ENCODE data around the gene TSPAN17. TPM values are rescaled to one million over a fixed set of nuclear protein-coding genes. Genes with fewer than 3 reads are reported as not detected.

The TSPAN17 gene
- total and polyA plus RNA-seq, 2 experiments from 2014 or later = 11.7 to 52.1 TPM

DNA sequence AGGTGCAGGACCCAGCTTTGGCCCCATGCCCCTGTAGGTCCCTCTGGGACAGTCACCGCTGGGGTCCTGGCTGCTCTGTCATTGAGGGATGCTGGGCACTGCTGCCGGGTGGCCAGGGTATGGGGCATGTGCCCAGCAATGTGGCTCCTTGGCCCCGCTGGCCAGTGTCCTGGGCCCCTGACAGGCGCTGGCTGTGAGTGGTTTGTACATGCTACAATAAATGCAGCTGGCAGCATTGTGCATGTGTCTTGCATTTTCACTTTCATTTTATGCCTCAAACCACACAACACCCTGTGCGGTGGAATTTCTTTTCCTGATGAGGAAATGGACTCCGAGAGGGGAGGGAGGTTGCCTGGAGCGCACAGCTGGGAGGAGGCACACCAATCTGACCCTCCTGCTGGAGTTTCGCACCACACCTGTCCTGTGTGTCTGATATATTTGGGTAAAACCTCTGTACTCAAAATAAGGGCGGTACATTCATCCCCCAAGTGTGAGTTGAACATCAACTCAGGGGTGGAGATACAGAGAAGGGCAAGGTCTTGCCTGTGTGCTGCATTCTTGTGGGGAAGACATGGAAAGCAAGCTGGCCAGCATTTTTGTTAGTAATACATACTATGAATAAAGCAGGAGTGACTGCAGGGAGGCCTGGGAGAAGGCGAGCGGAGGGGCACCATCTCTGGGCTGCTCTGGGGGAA is 11.7 kb downstream of the TSPAN17 start (continued):
- TF ChIP-seq, protein P1, sequence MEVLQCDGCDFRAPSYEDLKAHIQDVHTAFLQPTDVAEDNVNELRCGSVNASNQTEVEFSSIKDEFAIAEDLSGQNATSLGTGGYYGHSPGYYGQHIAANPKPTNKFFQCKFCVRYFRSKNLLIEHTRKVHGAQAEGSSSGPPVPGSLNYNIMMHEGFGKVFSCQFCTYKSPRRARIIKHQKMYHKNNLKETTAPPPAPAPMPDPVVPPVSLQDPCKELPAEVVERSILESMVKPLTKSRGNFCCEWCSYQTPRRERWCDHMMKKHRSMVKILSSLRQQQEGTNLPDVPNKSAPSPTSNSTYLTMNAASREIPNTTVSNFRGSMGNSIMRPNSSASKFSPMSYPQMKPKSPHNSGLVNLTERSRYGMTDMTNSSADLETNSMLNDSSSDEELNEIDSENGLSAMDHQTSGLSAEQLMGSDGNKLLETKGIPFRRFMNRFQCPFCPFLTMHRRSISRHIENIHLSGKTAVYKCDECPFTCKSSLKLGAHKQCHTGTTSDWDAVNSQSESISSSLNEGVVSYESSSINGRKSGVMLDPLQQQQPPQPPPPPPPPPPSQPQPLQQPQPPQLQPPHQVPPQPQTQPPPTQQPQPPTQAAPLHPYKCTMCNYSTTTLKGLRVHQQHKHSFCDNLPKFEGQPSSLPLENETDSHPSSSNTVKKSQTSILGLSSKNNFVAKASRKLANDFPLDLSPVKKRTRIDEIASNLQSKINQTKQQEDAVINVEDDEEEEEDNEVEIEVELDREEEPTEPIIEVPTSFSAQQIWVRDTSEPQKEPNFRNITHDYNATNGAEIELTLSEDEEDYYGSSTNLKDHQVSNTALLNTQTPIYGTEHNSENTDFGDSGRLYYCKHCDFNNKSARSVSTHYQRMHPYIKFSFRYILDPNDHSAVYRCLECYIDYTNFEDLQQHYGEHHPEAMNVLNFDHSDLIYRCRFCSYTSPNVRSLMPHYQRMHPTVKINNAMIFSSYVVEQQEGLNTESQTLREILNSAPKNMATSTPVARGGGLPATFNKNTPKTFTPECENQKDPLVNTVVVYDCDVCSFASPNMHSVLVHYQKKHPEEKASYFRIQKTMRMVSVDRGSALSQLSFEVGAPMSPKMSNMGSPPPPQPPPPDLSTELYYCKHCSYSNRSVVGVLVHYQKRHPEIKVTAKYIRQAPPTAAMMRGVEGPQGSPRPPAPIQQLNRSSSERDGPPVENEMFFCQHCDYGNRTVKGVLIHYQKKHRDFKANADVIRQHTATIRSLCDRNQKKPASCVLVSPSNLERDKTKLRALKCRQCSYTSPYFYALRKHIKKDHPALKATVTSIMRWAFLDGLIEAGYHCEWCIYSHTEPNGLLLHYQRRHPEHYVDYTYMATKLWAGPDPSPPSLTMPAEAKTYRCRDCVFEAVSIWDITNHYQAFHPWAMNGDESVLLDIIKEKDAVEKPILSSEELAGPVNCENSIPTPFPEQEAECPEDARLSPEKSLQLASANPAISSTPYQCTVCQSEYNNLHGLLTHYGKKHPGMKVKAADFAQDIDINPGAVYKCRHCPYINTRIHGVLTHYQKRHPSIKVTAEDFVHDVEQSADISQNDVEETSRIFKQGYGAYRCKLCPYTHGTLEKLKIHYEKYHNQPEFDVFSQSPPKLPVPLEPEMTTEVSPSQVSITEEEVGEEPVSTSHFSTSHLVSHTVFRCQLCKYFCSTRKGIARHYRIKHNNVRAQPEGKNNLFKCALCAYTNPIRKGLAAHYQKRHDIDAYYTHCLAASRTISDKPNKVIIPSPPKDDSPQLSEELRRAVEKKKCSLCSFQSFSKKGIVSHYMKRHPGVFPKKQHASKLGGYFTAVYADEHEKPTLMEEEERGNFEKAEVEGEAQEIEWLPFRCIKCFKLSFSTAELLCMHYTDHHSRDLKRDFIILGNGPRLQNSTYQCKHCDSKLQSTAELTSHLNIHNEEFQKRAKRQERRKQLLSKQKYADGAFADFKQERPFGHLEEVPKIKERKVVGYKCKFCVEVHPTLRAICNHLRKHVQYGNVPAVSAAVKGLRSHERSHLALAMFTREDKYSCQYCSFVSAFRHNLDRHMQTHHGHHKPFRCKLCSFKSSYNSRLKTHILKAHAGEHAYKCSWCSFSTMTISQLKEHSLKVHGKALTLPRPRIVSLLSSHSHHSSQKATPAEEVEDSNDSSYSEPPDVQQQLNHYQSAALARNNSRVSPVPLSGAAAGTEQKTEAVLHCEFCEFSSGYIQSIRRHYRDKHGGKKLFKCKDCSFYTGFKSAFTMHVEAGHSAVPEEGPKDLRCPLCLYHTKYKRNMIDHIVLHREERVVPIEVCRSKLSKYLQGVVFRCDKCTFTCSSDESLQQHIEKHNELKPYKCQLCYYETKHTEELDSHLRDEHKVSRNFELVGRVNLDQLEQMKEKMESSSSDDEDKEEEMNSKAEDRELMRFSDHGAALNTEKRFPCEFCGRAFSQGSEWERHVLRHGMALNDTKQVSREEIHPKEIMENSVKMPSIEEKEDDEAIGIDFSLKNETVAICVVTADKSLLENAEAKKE (CRISPR knock-in tag; IDR thresholded peaks at IDR 0.05) = no peak
- TF ChIP-seq JUNB (IDR thresholded peaks at IDR 0.05; ENCODE audit: unreplicated experiment) (no peak), STAT1 (IDR thresholded peaks at IDR 0.05; ENCODE audit: unreplicated experiment) (no peak), NANOG (IDR thresholded peaks at IDR 0.05; ENCODE audit: borderline replicate concordance) (no peak), CREB1 (CRISPR knock-in tag; IDR thresholded peaks at IDR 0.05; ENCODE audit: low read depth) (no peak), ZNF114 (CRISPR knock-in tag; IDR thresholded peaks at IDR 0.05) (no peak), EZH2phosphoT487 (IDR thresholded peaks at IDR 0.05; ENCODE audit: unreplicated experiment) (no peak), ZNF331 (CRISPR knock-in tag; IDR thresholded peaks at IDR 0.05; ENCODE audit: low read depth) (no peak)
- TF ChIP-seq, protein P2, sequence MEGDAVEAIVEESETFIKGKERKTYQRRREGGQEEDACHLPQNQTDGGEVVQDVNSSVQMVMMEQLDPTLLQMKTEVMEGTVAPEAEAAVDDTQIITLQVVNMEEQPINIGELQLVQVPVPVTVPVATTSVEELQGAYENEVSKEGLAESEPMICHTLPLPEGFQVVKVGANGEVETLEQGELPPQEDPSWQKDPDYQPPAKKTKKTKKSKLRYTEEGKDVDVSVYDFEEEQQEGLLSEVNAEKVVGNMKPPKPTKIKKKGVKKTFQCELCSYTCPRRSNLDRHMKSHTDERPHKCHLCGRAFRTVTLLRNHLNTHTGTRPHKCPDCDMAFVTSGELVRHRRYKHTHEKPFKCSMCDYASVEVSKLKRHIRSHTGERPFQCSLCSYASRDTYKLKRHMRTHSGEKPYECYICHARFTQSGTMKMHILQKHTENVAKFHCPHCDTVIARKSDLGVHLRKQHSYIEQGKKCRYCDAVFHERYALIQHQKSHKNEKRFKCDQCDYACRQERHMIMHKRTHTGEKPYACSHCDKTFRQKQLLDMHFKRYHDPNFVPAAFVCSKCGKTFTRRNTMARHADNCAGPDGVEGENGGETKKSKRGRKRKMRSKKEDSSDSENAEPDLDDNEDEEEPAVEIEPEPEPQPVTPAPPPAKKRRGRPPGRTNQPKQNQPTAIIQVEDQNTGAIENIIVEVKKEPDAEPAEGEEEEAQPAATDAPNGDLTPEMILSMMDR (conservative IDR thresholded peaks at IDR 0.05; ENCODE audit: low read depth in 2 of 2) = no peak
